Mesendoderm (in vitro differentiated cells): ENCODE results near the gene NXPE1. TPM values are rescaled to one million over a fixed set of nuclear protein-coding genes. Genes with fewer than 3 reads are reported as not detected.

Source experiments
- small RNA-seq: library from polyadenylated mRNA; stranded (forward); fragments of <200 nt; extraction: miRNeasy Mini kit (QIAGEN cat#:217004); gene quantifications from one replicate; pipeline ENCODE3, GENCODE V24; 2013; ENCODE audit not compliant: insufficient read depth

The NXPE1 gene

Small RNA genes lying within 50 kb of the gene (small RNA-seq; reads per million reads assigned to genes)
- gene RF01210: not detected
